Mesothelial cell of epicardium (in vitro differentiated cells): ENCODE measurements around the gene CHCHD3. TPM values are rescaled to one million over a fixed set of nuclear protein-coding genes. Genes with fewer than 3 reads are reported as not detected.

Experiments
- DNase-seq, 2 experiments: peaks; one replicate each; pipeline ENCODE4 v3.0.0; 2021; ENCODE audit warnings: low spot score in 2 of 2; ENCODE audit not compliant: unreplicated experiment in 2 of 2
- H3K27ac Mint-ChIP-seq: 2 replicates; pipeline ENCODE4 v1.8.0; 2021; ENCODE audit warnings: mixed read lengths
- H3K27me3 Mint-ChIP-seq: 2 replicates; pipeline ENCODE4 v1.8.0; 2021; ENCODE audit warnings: low read depth, mixed read lengths
- H3K36me3 Mint-ChIP-seq: 2 replicates; pipeline ENCODE4 v1.8.0; 2021; ENCODE audit warnings: mixed read lengths
- H3K4me1 Mint-ChIP-seq: 2 replicates; pipeline ENCODE4 v1.8.0; 2021; ENCODE audit warnings: mixed read lengths
- H3K4me3 Mint-ChIP-seq: 2 replicates; pipeline ENCODE4 v1.8.0; 2021; ENCODE audit warnings: mild to moderate bottlenecking, moderate library complexity, mixed read lengths
- H3K9me3 Mint-ChIP-seq: 2 replicates; pipeline ENCODE4 v1.8.0; 2021; ENCODE audit warnings: mixed read lengths
- total RNA-seq: library from RNA; stranded (reverse); gene quantifications from 3 replicates; pipeline ENCODE4 v1.2.1, GENCODE V29; 2021
- TF ChIP-seq, protein P1 (sequence below): fragments of 200-600 bp; sonication (generic); IDR thresholded peaks from one replicate; pipeline ENCODE4 v1.5.0; 2021; ENCODE audit warnings: antibody characterized with exemption; ENCODE audit not compliant: unreplicated experiment

The CHCHD3 gene
- total RNA-seq, 1 donor from 2014 or later: 54.3 TPM

DNA sequence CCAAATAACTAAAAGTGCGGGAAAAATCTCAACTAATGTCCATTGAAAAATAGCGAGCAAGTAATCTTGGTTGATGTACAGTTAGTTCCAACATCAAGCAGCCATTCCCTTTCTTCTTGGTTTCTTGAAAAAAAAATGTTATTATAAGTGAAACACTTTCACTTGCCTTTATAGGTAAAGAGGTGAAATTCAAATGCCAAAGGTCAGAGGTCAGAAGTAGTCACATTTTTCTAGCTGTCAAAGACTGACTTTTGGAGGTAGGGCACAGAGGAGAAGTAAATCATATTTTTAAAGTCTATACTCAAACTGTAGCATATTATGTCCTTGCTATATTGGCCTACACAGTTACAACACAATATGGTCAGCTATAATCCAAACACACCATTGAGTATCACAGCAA, 62.3 kb downstream of the CHCHD3 start:
- Mint-ChIP-seq H3K9me3 (no peaks in the 10 kb centered on the region), H3K27ac (no peak overlapping the region), H3K36me3 (peaks cover 9% of the 10 kb centered on the region), H3K27me3 (no peaks in the 10 kb centered on the region), H3K4me3 (no peak overlapping the region), H3K4me1 (no peaks in the 10 kb centered on the region)
- TF ChIP-seq, protein P1, sequence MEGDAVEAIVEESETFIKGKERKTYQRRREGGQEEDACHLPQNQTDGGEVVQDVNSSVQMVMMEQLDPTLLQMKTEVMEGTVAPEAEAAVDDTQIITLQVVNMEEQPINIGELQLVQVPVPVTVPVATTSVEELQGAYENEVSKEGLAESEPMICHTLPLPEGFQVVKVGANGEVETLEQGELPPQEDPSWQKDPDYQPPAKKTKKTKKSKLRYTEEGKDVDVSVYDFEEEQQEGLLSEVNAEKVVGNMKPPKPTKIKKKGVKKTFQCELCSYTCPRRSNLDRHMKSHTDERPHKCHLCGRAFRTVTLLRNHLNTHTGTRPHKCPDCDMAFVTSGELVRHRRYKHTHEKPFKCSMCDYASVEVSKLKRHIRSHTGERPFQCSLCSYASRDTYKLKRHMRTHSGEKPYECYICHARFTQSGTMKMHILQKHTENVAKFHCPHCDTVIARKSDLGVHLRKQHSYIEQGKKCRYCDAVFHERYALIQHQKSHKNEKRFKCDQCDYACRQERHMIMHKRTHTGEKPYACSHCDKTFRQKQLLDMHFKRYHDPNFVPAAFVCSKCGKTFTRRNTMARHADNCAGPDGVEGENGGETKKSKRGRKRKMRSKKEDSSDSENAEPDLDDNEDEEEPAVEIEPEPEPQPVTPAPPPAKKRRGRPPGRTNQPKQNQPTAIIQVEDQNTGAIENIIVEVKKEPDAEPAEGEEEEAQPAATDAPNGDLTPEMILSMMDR: no peak
- no peak for DNase-seq

GRCh38 chr7:133016604-133017003, 65.3 kb downstream of the CHCHD3 start:
- no peaks in the 10 kb centered on the region for H3K4me1 Mint-ChIP-seq
- DNase-seq: no peak
- H3K36me3 Mint-ChIP-seq: peaks cover 9% of the 10 kb centered on the region
- no peak overlapping the region for H3K27ac Mint-ChIP-seq
- H3K27me3 Mint-ChIP-seq: no peaks in the 10 kb centered on the region
- H3K4me3 Mint-ChIP-seq: no peak overlapping the region
- TF ChIP-seq, protein P1: no peak
- H3K9me3 Mint-ChIP-seq: no peaks in the 10 kb centered on the region

- DNase-seq: no peak
- no peaks in the 10 kb centered on the region for H3K27me3 Mint-ChIP-seq
- no peak overlapping the region for H3K27ac Mint-ChIP-seq
- H3K36me3 Mint-ChIP-seq: peaks cover 7% of the 10 kb centered on the region
- TF ChIP-seq, protein P1: no peak
- no peak overlapping the region for H3K4me3 Mint-ChIP-seq
- H3K9me3 Mint-ChIP-seq: no peaks in the 10 kb centered on the region
- no peaks in the 10 kb centered on the region for H3K4me1 Mint-ChIP-seq
Observed at GRCh38 chr7:133015888-133016287, 66.0 kb downstream of the CHCHD3 start.

DNA sequence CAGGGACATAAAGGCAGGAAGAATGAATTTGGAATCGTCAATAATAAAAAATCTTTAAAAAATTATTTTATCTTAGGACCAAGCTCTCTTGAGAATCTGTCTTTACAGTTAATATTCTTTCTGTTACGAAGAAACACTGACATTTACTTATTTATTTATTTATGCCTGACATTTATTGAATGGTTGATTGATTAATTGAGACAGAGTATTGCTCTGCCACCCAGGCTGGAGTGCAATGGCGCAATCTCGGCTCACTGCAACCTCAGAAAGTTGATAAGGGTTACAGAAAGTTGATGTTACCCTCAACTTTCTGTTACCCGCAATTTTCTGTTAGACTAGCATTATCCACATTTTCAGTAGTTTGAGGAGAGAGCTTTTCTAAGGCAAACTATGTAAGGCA, 70.1 kb downstream of the CHCHD3 start:
- peaks cover 5% of the 10 kb centered on the region for H3K4me1 Mint-ChIP-seq
- H3K36me3 Mint-ChIP-seq: peaks cover 2% of the 10 kb centered on the region
- H3K27me3 Mint-ChIP-seq: no peaks in the 10 kb centered on the region
- H3K27ac Mint-ChIP-seq: no peak overlapping the region
- H3K4me3 Mint-ChIP-seq: no peak overlapping the region
- no peaks in the 10 kb centered on the region for H3K9me3 Mint-ChIP-seq
- no peak for DNase-seq
- TF ChIP-seq, protein P1: no peak

DNA sequence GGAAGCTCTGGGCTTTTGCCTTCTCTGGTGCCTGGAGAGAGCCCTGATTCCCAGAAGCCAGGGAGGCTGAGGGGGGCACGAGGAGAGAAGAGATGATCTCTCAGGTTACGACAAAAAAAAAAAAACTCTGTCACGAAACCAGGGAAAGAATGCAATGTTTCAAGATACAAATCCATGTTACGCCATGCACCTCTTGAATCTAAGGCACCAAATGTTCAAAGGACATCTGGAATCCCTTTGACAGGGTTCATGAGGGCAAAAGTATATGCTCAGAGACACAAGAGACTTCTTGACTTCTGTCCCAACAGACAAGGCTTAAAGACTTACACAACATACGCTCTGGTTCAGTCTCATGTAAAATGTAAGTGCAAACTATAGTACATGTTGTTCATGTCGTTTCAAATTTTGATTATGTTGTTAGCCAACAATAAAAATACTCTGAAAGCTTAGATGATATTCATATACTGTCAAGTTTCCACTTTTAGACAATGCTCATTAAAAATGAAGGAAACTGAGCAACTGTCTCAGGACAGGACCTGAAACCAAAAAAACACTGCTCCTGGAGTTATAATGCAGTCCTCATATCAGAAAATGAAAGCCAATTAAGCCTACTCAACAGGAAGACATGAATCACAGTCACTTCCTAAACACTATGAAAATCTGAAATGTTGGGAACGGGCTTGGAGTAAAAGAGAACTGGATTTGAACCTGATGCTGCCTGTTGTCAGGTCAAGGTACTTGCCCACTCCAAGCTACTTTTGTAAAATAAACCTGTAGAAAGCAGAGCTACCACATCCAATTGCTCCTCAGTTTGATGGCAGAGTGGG, 72.3 kb downstream of the CHCHD3 start:
- DNase-seq: no peak
- no peaks in the 10 kb centered on the region for H3K27me3 Mint-ChIP-seq
- H3K4me3 Mint-ChIP-seq: no peak overlapping the region
- H3K27ac Mint-ChIP-seq: no peak overlapping the region
- H3K4me1 Mint-ChIP-seq: peaks cover 5% of the 10 kb centered on the region
- TF ChIP-seq, protein P1: no peak
- no peaks in the 10 kb centered on the region for H3K9me3 Mint-ChIP-seq
- no peaks in the 10 kb centered on the region for H3K36me3 Mint-ChIP-seq
